Endothelial cell of umbilical vein (primary cell): ENCODE results near the gene FLRT3. TPM values are rescaled to one million over a fixed set of nuclear protein-coding genes. Genes with fewer than 3 reads are reported as not detected.

Experiments
- BruUV-seq: library from RNA; stranded (reverse); fragments of 400-500 nt; replicated peaks from 2 replicates; lab custom pipeline; 2021; lab: Mats Ljungman, UMichigan
- CTCF ChIA-PET: fragments of 300-600, 350-600 bp; sonication (Branson Sonifier 250); formaldehyde crosslinking; loops from one replicate; lab custom pipeline; 2021; ENCODE audit warnings: antibody characterized with exemption, inconsistent platforms; lab: Charles Lee
- POLR2A ChIA-PET: fragments of 300-600, 350-600 bp; sonication (Branson Sonifier 250); formaldehyde crosslinking; loops from one replicate; lab custom pipeline; 2021; ENCODE audit warnings: antibody characterized with exemption, inconsistent platforms; lab: Charles Lee
- DNase-seq: peaks from one replicate; pipeline ENCODE4 v3.0.0-alpha.2; 2011; ENCODE audit warnings: low read depth, low spot score
- FAIRE-seq: peaks from 2 replicates; lab custom pipeline; 2011; peaks lifted over from hg19 to GRCh38; lab: Jason Lieb, UNC
- H2AFZ ChIP-seq: 2 replicates; pipeline ENCODE4 v1.6.0; 2012; ENCODE audit warnings: low read depth, low read length, control low read depth, inconsistent platforms
- H3K27ac ChIP-seq: 2 replicates; pipeline ENCODE4 v1.5.1; 2011; ENCODE audit warnings: low read depth, mild to moderate bottlenecking, control low read depth, low read length, moderate library complexity; ENCODE audit not compliant: insufficient read depth
- H3K27me3 ChIP-seq, 2 experiments: 2 replicates each; pipeline versions ENCODE4 v1.6.0 to v1.6.1; 2011; ENCODE audit warnings: low read length in 2 of 2, mixed read lengths in 1 of 2; ENCODE audit not compliant: control insufficient read depth in 2 of 2, insufficient read depth in 2 of 2
- H3K36me3 ChIP-seq, 2 experiments: 2 replicates in 1 of 2; 3 replicates in 1 of 2; pipeline ENCODE4 v1.5.1; 2011; ENCODE audit warnings: low read length in 2 of 2, mild to moderate bottlenecking in 1 of 2, moderate library complexity in 1 of 2; ENCODE audit not compliant: control insufficient read depth in 2 of 2, insufficient read depth in 2 of 2; ENCODE audit errors: extremely low read depth in 1 of 2
- H3K4me1 ChIP-seq: 3 replicates; pipeline ENCODE4 v1.5.1; 2011; ENCODE audit warnings: mild to moderate bottlenecking, low read length; ENCODE audit not compliant: control insufficient read depth, insufficient read depth; ENCODE audit errors: extremely low read depth
- H3K4me2 ChIP-seq: 2 replicates; pipeline ENCODE4 v1.6.1; 2011; ENCODE audit warnings: low read length, control low read depth, mixed read lengths; ENCODE audit not compliant: insufficient read depth
- H3K4me3 ChIP-seq, 3 experiments: fragments of 200-600 bp in 1 of 3; sonication (generic), shearing (Covaris generic) in 1 of 3; replicated peaks in 1 of 3; 2 replicates each; pipeline ENCODE4 v1.5.1; 2011 to 2016; ENCODE audit warnings: control low read depth in 3 of 3, low read length in 3 of 3, mild to moderate bottlenecking in 2 of 3, inconsistent platforms in 1 of 3, low read depth in 1 of 3, moderate library complexity in 1 of 3; ENCODE audit not compliant: insufficient read depth in 1 of 3
- H3K79me2 ChIP-seq: 2 replicates; pipeline ENCODE4 v1.6.0; 2012; ENCODE audit warnings: low read length, inconsistent platforms; ENCODE audit not compliant: control insufficient read depth, insufficient read depth
- H3K9ac ChIP-seq: replicated peaks from 2 replicates; pipeline ENCODE3; 2011; ENCODE audit warnings: low read length, control low read depth; ENCODE audit not compliant: insufficient read depth; ENCODE audit errors: extremely low read depth
- H3K9me1 ChIP-seq: replicated peaks from 3 replicates; pipeline ENCODE4 v1.6.0; 2011; ENCODE audit warnings: mild to moderate bottlenecking, low read length; ENCODE audit not compliant: control insufficient read depth, insufficient read depth; ENCODE audit errors: extremely low read depth
- H3K9me3 ChIP-seq: replicated peaks from 2 replicates; pipeline ENCODE4 v1.5.1; 2012; ENCODE audit warnings: low read length, inconsistent platforms; ENCODE audit not compliant: control insufficient read depth, insufficient read depth
- H4K20me1 ChIP-seq: replicated peaks from 2 replicates; pipeline ENCODE3; 2011; ENCODE audit warnings: mild to moderate bottlenecking, low read length; ENCODE audit not compliant: control insufficient read depth, insufficient read depth; ENCODE audit errors: extremely low read depth
- CTCF ChIP-seq, 2 donors: IDR thresholded peaks; 1 replicate in 1 of 2; 2 replicates in 1 of 2; pipeline ENCODE4 v1.5.1; 2011; ENCODE audit warnings: low read length in 2 of 2, mild to moderate bottlenecking in 2 of 2, moderate library complexity in 2 of 2, control low read depth in 1 of 2, inconsistent platforms in 1 of 2, low read depth in 1 of 2; ENCODE audit not compliant: insufficient read depth in 1 of 2; ENCODE audit errors: extremely low read depth in 1 of 2
- EZH2 ChIP-seq: IDR thresholded peaks from 2 replicates; pipeline ENCODE4 v1.6.1; 2012; ENCODE audit warnings: borderline replicate concordance, low read depth, mild to moderate bottlenecking, moderate library complexity, low read length, inconsistent platforms; ENCODE audit not compliant: severe bottlenecking
- FOS ChIP-seq: IDR thresholded peaks from 2 replicates; pipeline ENCODE4 v1.6.1; 2011; ENCODE audit warnings: mild to moderate bottlenecking, low read length, moderate library complexity, borderline replicate concordance; ENCODE audit not compliant: insufficient read depth
- GATA2 ChIP-seq: IDR thresholded peaks from 2 replicates; pipeline ENCODE4 v1.7.0; 2011; ENCODE audit warnings: low read depth, mild to moderate bottlenecking, moderate library complexity, mixed read lengths, low read length; ENCODE audit not compliant: insufficient read length, insufficient read depth
- JUN ChIP-seq: IDR thresholded peaks from 2 replicates; pipeline ENCODE4 v1.6.1; 2011; ENCODE audit warnings: borderline replicate concordance, low read depth; ENCODE audit not compliant: insufficient read length, insufficient read depth
- MYC ChIP-seq: IDR thresholded peaks from one replicate; pipeline ENCODE4 v1.6.1; 2011; ENCODE audit warnings: mild to moderate bottlenecking, low read depth, low read length
- POLR2A ChIP-seq: IDR thresholded peaks from 2 replicates; pipeline ENCODE4 v1.6.1; 2012; ENCODE audit warnings: low read depth, mild to moderate bottlenecking, control low read depth, low read length
- POLR2AphosphoS5 ChIP-seq: IDR thresholded peaks from 2 replicates; pipeline ENCODE4 v1.6.1; 2012; ENCODE audit warnings: low read depth, mild to moderate bottlenecking, control low read depth, low read length, moderate library complexity; ENCODE audit not compliant: insufficient read depth
- dilution Hi-C: fragments of 300-500 bp; cut with MboI; formaldehyde crosslinking; loops from one replicate; pipeline ENCODE4 v1.15.0; 2019; ENCODE audit warnings: low sequenced_read_pairs; ENCODE audit not compliant: extremely low pct_ligation_motif_present
- intact Hi-C: fragments of 100-400 bp; cut with micrococcal nuclease; formaldehyde crosslinking; loops from one replicate; pipeline ENCODE4 v1.10.0; 2022
- polyA plus RNA-seq, 4 experiments: library from polyadenylated mRNA; depleted of rRNA in 3 of 4; stranded (reverse) in 3 of 4; unstranded in 1 of 4; fragments of >200 nt; gene quantifications; 2 replicates each; pipeline versions ENCODE4 v1.2.1 to v1.2.3, GENCODE V29; 2011 to 2012; ENCODE audit warnings: missing spikeins in 1 of 4
- total RNA-seq: library from RNA; stranded (reverse); gene quantifications from 2 replicates; pipeline ENCODE4 v1.2.3, GENCODE V29; 2021
- TF ChIP-seq, protein P1 (sequence below): IDR thresholded peaks from 2 replicates; pipeline ENCODE4 v1.6.1; 2011; ENCODE audit not compliant: insufficient read depth, insufficient read length

FLRT3 gene
- total and polyA plus RNA-seq, 2 donors (not counting 3 experiments of a cell fraction or from before 2014, with no cell fraction given) = 0.06 to 0.13 TPM

DNA sequence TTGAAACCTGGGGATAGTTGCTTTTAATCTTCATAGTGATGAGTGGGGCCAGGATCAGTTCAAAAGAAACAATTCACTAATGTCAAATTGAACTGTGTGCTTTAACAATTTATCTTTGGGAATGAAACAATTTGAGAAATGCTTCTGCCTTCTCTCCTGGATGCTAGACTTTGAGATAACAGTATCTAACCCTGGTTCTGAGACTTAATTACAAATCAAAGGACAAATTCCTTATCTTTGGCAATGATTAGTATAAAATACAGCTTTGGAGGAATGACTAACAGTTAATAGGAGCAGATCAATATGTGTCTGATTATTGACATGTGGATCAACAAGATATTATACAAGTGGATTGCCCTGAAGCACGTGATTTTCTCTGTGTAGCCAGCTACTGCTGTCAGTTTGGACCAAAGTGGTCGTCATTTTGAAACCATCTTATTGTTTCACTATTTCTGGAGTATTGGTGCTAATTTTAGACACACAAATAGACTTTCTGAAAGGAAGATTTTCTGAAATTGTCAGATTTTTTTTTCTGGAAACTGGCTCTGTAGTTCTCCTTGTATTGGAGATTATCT lies 6.2 kb upstream of the FLRT3 start:
- Histone ChIP-seq H3K79me2 (no peaks in the 10 kb centered on the region), H3K4me2 (no peak overlapping the region), H3K36me3 (no peaks in the 10 kb centered on the region), H3K9me3 (no peaks in the 10 kb centered on the region), H3K9me1 (no peaks in the 10 kb centered on the region), H2AFZ (no peak overlapping the region), H4K20me1 (no peaks in the 10 kb centered on the region), H3K9ac (no peak overlapping the region), H3K4me1 (no peaks in the 10 kb centered on the region), H3K4me3 (no peak overlapping the region), H3K27ac (no peak overlapping the region), H3K27me3 (peaks cover 0 to 1% of the 10 kb centered on the region in 2 experiments)
- no peak for DNase-seq
- TF ChIP-seq JUN = no peak
- TF ChIP-seq, protein P1, sequence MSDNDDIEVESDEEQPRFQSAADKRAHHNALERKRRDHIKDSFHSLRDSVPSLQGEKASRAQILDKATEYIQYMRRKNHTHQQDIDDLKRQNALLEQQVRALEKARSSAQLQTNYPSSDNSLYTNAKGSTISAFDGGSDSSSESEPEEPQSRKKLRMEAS = no peak
- TF ChIP-seq EZH2 = no peak
- TF ChIP-seq FOS = no peak
- TF ChIP-seq POLR2AphosphoS5 = no peak
- TF ChIP-seq POLR2A = no peak
- no peak for TF ChIP-seq CTCF (IDR thresholded peaks at IDR 0.05; ENCODE audit: extremely low read depth in 1 of 2, insufficient read depth in 1 of 2, low read depth in 1 of 2, low read length in 2 of 2)
- no peak for TF ChIP-seq MYC
- no peak for TF ChIP-seq GATA2
- ChIA-PET CTCF (no interaction called here), POLR2A (no interaction called here)
- dilution Hi-C loops (no loop called here), intact Hi-C loops (no loop called here)
- no peak for FAIRE-seq
- no TSS peak for BruUV-seq
